HepG2 (cell line): Measurements from ENCODE around the gene DSTN. TPM values are rescaled to one million over a fixed set of nuclear protein-coding genes. Genes with fewer than 3 reads are reported as not detected.
A peak's percentile ranks its signal among the peaks of the same experiment; 100 is the strongest.

Experiments
- ARNT2 ChIP-seq: sonication (generic); formaldehyde crosslinking; IDR thresholded peaks from 2 replicates; pipeline ENCODE4 v1.8.0; 2022; ENCODE audit warnings: mild to moderate bottlenecking, low read depth, missing genetic modification reagents, moderate library complexity
- DMAP1 ChIP-seq: IDR thresholded peaks from 2 replicates; pipeline ENCODE4 v1.6.1; 2016
- GLI4 ChIP-seq: sonication (generic); formaldehyde crosslinking; IDR thresholded peaks from 2 replicates; pipeline ENCODE4 v1.5.1; 2020; ENCODE audit warnings: missing genetic modification reagents, mild to moderate bottlenecking, moderate library complexity, borderline replicate concordance
- JUND ChIP-seq: sonication (generic); formaldehyde crosslinking; IDR thresholded peaks from 2 replicates; pipeline ENCODE4 v1.8.0; 2022; ENCODE audit warnings: mild to moderate bottlenecking, missing genetic modification reagents
- NFYB ChIP-seq: sonication (generic); formaldehyde crosslinking; IDR thresholded peaks from 2 replicates; pipeline ENCODE4 v1.4.0; 2020; ENCODE audit warnings: missing genetic modification reagents
- PAWR ChIP-seq: sonication (generic); formaldehyde crosslinking; IDR thresholded peaks from 2 replicates; pipeline ENCODE4 v1.4.0; 2020; ENCODE audit warnings: missing genetic modification reagents, mild to moderate bottlenecking, borderline replicate concordance
- PTBP1 ChIP-seq: fragments of 200-400 bp; formaldehyde crosslinking; IDR thresholded peaks from 2 replicates; pipeline ENCODE4 v1.6.1; 2018; ENCODE audit warnings: low read length, low read depth; ENCODE audit not compliant: poor library complexity, severe bottlenecking
- SMAD3 ChIP-seq: sonication (generic); formaldehyde crosslinking; IDR thresholded peaks from 2 replicates; pipeline ENCODE4 v1.4.0; 2020; ENCODE audit warnings: missing genetic modification reagents
- ZFP36L1 ChIP-seq: sonication (generic); formaldehyde crosslinking; IDR thresholded peaks from 2 replicates; pipeline ENCODE4 v1.8.0; 2022; ENCODE audit warnings: mild to moderate bottlenecking, missing genetic modification reagents, moderate library complexity
- ZNF564 ChIP-seq: sonication (generic); formaldehyde crosslinking; IDR thresholded peaks from 2 replicates; pipeline ENCODE4 v1.8.1; 2023; ENCODE audit warnings: mild to moderate bottlenecking, missing genetic modification reagents
- ZSCAN30 ChIP-seq: sonication (generic); formaldehyde crosslinking; IDR thresholded peaks from 2 replicates; pipeline ENCODE4 v1.5.0; 2020; ENCODE audit warnings: mild to moderate bottlenecking, missing genetic modification reagents
- ZZZ3 ChIP-seq: sonication (generic); formaldehyde crosslinking; IDR thresholded peaks from 2 replicates; pipeline ENCODE4 v1.4.0; 2020; ENCODE audit warnings: missing genetic modification reagents, mild to moderate bottlenecking, borderline replicate concordance
- polyA plus RNA-seq, 8 experiments: library from polyadenylated mRNA; depleted of rRNA in 3 of 8; stranded (reverse) in 7 of 8; unstranded in 1 of 8; fragments of >200 nt; fragmentation: Illumina TruSeq in 4 of 8; extraction: Trizol in 4 of 8; gene quantifications; 2 replicates each; pipeline versions ENCODE4 v1.2.1 to v1.2.3, GENCODE V29; 2011 to 2016; ENCODE audit warnings: low read depth in 4 of 8, missing spikeins in 1 of 8, mixed read lengths in 1 of 8; ENCODE audit not compliant: insufficient read depth in 1 of 8
- total RNA-seq, 5 experiments: library from RNA; depleted of rRNA; stranded (reverse); fragments of >200 nt; fragmentation: Illumina TruSeq; extraction: Trizol; gene quantifications; 2 replicates each; pipeline ENCODE4 v1.2.3, GENCODE V29; 2016; ENCODE audit warnings: low read depth in 1 of 5
- TF ChIP-seq, protein P1 (sequence below): sonication (generic); formaldehyde crosslinking; IDR thresholded peaks from 2 replicates; pipeline ENCODE4 v1.4.0; 2020; ENCODE audit warnings: missing genetic modification reagents, mild to moderate bottlenecking, borderline replicate concordance
- TF ChIP-seq, protein P2 (sequence below): sonication (generic); formaldehyde crosslinking; IDR thresholded peaks from one replicate; pipeline ENCODE4 v1.5.1; 2020; ENCODE audit warnings: mild to moderate bottlenecking, missing genetic modification reagents; ENCODE audit errors: not compliant biosample characterization
- TF ChIP-seq, protein P3 (sequence below): sonication (generic); formaldehyde crosslinking; IDR thresholded peaks from 2 replicates; pipeline ENCODE4 v1.8.0; 2022; ENCODE audit warnings: mild to moderate bottlenecking, missing genetic modification reagents; ENCODE audit not compliant: insufficient replicate concordance

Gene DSTN
- total and polyA plus RNA-seq, 2 of the 13 experiments (the other 11 are each of a cell fraction or from before 2014, with no cell fraction given): 27.6 to 106 TPM

DNA sequence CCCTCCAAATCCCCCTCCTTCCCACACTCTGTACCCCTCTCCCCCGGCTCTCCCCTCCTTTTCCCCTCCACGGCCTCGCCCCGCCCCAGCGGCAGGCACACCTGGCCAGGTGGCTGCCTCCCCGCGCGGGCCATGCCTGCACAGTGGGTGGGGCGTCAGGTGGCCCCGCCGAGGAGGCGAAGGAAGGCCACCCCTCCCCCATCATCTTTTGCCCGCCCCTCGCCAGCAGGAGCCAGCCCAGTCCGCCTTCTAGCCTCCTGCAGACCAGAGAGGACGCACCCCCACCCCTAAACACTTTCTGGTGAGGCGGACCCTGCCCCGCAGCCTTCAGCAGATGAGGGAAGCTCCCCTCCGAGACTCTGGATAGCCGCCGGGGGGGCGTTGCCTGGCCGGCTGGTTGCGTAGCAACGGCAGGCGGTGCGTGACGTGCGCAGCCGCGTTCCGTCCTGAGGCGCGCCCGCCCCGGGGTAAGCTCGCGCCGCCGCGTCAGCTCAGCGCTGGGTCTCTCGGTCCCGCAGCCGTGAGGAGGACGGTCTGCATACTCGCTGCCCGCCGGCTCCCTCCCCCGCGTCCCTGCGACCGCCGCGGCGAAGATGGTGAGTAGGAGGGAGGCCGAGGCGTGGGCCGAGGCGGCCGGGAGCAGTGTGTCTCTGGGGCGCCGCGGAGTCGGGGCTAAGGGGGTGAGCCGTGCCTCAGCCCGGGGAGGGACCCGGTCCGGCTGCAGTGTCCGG, at the start of gene DSTN (continued):
- TF ChIP-seq, protein P1, sequence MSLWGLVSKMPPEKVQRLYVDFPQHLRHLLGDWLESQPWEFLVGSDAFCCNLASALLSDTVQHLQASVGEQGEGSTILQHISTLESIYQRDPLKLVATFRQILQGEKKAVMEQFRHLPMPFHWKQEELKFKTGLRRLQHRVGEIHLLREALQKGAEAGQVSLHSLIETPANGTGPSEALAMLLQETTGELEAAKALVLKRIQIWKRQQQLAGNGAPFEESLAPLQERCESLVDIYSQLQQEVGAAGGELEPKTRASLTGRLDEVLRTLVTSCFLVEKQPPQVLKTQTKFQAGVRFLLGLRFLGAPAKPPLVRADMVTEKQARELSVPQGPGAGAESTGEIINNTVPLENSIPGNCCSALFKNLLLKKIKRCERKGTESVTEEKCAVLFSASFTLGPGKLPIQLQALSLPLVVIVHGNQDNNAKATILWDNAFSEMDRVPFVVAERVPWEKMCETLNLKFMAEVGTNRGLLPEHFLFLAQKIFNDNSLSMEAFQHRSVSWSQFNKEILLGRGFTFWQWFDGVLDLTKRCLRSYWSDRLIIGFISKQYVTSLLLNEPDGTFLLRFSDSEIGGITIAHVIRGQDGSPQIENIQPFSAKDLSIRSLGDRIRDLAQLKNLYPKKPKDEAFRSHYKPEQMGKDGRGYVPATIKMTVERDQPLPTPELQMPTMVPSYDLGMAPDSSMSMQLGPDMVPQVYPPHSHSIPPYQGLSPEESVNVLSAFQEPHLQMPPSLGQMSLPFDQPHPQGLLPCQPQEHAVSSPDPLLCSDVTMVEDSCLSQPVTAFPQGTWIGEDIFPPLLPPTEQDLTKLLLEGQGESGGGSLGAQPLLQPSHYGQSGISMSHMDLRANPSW: no peak; the same call in 1 of the 2 replicates
- no peak; the same call in 1 of the 2 replicates for TF ChIP-seq NFYB
- peak; percentile 47 for TF ChIP-seq PTBP1
- TF ChIP-seq ZFP36L1: no peak
- TF ChIP-seq ARNT2 (CRISPR knock-in tag): peak; percentile 91; the same call in 1 of the 2 replicates
- TF ChIP-seq JUND (CRISPR knock-in tag): peak; percentile 54; the same call in 1 of the 2 replicates
- peak; percentile 56 for TF ChIP-seq ZNF564 (CRISPR knock-in tag)
- TF ChIP-seq, protein P2, sequence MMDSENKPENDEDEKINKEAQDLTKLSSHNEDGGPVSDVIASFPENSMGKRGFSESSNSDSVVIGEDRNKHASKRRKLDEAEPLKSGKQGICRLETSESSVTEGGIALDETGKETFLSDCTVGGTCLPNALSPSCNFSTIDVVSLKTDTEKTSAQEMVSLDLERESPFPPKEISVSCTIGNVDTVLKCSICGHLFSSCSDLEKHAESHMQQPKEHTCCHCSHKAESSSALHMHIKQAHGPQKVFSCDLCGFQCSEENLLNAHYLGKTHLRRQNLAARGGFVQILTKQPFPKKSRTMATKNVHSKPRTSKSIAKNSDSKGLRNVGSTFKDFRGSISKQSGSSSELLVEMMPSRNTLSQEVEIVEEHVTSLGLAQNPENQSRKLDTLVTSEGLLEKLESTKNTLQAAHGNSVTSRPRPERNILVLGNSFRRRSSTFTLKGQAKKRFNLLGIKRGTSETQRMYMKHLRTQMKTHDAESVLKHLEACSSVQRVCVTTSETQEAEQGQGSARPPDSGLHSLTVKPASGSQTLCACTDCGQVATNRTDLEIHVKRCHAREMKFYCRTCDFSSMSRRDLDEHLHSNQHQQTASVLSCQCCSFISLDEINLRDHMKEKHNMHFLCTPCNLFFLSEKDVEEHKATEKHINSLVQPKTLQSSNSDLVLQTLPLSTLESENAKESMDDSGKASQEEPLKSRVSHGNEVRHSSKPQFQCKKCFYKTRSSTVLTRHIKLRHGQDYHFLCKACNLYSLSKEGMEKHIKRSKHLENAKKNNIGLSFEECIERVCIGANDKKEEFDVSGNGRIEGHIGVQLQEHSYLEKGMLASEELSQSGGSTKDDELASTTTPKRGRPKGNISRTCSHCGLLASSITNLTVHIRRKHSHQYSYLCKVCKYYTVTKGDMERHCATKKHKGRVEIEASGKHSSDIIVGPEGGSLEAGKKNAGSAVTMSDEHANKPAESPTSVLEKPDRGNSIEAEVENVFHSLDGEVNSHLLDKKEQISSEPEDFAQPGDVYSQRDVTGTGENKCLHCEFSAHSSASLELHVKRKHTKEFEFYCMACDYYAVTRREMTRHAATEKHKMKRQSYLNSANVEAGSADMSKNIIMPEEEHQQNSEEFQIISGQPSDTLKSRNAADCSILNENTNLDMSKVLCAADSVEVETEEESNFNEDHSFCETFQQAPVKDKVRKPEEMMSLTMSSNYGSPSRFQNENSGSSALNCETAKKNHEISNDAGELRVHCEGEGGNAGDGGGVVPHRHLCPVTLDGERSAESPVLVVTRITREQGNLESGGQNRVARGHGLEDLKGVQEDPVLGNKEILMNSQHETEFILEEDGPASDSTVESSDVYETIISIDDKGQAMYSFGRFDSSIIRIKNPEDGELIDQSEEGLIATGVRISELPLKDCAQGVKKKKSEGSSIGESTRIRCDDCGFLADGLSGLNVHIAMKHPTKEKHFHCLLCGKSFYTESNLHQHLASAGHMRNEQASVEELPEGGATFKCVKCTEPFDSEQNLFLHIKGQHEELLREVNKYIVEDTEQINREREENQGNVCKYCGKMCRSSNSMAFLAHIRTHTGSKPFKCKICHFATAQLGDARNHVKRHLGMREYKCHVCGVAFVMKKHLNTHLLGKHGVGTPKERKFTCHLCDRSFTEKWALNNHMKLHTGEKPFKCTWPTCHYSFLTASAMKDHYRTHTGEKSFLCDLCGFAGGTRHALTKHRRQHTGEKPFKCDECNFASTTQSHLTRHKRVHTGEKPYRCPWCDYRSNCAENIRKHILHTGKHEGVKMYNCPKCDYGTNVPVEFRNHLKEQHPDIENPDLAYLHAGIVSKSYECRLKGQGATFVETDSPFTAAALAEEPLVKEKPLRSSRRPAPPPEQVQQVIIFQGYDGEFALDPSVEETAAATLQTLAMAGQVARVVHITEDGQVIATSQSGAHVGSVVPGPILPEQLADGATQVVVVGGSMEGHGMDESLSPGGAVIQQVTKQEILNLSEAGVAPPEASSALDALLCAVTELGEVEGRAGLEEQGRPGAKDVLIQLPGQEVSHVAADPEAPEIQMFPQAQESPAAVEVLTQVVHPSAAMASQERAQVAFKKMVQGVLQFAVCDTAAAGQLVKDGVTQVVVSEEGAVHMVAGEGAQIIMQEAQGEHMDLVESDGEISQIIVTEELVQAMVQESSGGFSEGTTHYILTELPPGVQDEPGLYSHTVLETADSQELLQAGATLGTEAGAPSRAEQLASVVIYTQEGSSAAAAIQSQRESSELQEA: peak; percentile 97
- TF ChIP-seq PAWR (CRISPR knock-in tag): no peak
- no peak for TF ChIP-seq ZZZ3 (CRISPR knock-in tag)
- TF ChIP-seq SMAD3 (CRISPR knock-in tag): peak; percentile 61; the same call in 1 of the 2 replicates
- no peak for TF ChIP-seq ZSCAN30 (CRISPR knock-in tag)
- no peak; the same call in 1 of the 2 replicates for TF ChIP-seq GLI4 (CRISPR knock-in tag)
- peak; percentile 59; the same call in 1 of the 2 replicates for TF ChIP-seq DMAP1 (CRISPR knock-in tag)
- TF ChIP-seq, protein P3, sequence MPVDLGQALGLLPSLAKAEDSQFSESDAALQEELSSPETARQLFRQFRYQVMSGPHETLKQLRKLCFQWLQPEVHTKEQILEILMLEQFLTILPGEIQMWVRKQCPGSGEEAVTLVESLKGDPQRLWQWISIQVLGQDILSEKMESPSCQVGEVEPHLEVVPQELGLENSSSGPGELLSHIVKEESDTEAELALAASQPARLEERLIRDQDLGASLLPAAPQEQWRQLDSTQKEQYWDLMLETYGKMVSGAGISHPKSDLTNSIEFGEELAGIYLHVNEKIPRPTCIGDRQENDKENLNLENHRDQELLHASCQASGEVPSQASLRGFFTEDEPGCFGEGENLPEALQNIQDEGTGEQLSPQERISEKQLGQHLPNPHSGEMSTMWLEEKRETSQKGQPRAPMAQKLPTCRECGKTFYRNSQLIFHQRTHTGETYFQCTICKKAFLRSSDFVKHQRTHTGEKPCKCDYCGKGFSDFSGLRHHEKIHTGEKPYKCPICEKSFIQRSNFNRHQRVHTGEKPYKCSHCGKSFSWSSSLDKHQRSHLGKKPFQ (CRISPR knock-in tag): no peak
